Stimulated activated CD4-positive, alpha-beta T cell treated with anti-CD3 and anti-CD28 coated beads, TNF-alpha, amount 100 ng/mL, for 48 hours (primary cell): ENCODE measurements around the gene NBAS.
"Not testable (repeated sequence)": the region's sequence is repeated elsewhere in the genome, so short reads cannot be mapped to it uniquely, and the experiment has no call there.

Source experiments
- DNase-seq, 3 donors: peaks; one replicate each; pipeline ENCODE4 v3.0.0-alpha.2; 2020; ENCODE audit warnings: low read depth in 3 of 3

Gene NBAS

DNA sequence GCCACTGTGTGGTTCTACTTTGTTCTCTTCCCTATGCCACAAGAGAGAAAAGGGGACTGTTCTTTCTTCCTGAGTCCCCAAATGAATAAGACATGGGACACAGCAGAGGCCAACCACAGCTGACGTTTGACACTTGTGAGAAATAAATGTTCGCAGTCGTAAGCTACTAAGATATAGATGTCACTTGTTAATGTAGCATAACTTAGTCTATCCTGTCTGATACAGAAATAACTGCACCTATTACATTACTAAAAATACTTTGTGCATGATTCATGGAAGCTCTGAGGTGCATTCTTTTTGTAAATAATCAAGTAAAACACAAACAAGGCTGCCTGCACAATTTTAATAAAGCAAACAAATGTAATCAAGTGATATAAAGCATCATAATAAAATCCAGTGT lies 148.8 kb downstream of the NBAS start:
- no peak for DNase-seq

GRCh38 chr2:15410884-15411283 lies 150.2 kb downstream of the NBAS start:
- DNase-seq: no peak

- DNase-seq: no peak
Observed at GRCh38 chr2:15408759-15409158, 152.4 kb downstream of the NBAS start.

GRCh38 chr2:15407666-15408065 lies 153.5 kb downstream of the NBAS start:
- no peak for DNase-seq

- not testable (repeated sequence) for DNase-seq
Observed at GRCh38 chr2:15404511-15404910, 156.6 kb downstream of the NBAS start.

DNA sequence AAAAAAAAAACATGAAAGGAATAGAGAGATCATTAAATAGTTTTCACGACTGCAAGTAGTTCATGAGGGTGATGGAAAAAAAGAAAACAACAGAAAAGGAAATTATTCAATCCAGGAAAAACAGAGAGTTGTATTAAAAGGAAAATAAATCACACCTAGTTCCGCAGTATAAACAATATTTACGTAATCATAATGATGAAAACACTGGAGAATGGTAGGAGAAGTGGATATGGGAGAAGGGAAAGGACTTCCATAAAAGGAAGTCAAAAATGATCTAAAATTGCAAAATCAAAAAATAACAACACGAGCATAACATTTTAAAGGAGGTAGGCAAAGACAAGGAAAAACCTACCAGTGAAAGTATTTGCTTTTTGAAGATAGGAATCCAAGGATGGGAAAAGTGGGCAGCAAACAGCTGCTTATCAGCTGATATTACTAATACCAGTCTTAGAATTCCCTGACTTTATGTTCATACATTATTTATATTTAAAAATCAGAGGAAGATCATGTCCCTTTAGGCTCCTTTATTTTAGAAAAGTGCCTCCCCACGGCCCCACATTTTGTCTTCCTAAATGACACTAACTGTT lies 160.8 kb downstream of the NBAS start:
- no peak for DNase-seq

- DNase-seq: no peak
Observed at GRCh38 chr2:15399241-15399640, 161.9 kb downstream of the NBAS start.

GRCh38 chr2:15391751-15392150 lies 169.4 kb downstream of the NBAS start:
- no peak for DNase-seq

GRCh38 chr2:15389895-15390294 lies 171.2 kb downstream of the NBAS start:
- no peak for DNase-seq

DNA sequence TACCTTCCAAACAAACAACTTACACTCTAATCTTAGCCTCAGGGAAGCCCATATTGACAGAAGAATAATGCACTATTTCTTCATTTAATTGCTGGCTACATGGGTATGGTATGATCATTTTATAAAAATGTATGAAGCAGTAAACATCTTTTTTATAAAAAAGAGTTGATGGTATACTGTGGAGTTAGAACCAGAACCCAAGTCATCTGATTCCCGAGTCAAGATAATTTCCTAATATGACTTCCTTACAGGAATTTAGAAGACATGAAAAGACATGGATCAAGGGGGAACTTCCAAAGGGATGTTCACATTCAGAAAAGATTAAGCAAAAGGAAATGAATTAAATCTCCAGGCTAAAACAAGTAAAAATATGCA lies 171.8 kb downstream of the NBAS start:
- DNase-seq: no peak

- no peak for DNase-seq
Observed at GRCh38 chr2:15388406-15389325, 172.5 kb downstream of the NBAS start.

DNA sequence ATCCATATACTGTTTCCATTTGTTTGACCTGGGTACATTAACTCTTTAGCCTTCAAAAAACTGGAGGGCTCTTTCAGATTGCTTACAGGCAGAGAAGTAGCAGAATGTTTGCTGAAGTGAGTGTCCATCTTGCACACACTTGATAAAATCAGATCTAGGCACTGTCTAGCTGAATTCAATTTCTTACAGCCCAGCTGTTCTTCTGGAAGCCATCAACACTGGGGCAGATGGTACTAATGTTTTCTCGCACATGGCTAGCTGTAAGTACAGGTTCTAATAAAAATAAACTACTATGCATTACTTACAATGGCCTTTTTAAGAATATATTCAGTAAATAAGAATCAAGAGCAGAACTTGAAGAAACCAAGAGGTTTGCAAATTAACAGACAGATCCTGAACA lies 175.9 kb downstream of the NBAS start:
- DNase-seq: no peak

DNA sequence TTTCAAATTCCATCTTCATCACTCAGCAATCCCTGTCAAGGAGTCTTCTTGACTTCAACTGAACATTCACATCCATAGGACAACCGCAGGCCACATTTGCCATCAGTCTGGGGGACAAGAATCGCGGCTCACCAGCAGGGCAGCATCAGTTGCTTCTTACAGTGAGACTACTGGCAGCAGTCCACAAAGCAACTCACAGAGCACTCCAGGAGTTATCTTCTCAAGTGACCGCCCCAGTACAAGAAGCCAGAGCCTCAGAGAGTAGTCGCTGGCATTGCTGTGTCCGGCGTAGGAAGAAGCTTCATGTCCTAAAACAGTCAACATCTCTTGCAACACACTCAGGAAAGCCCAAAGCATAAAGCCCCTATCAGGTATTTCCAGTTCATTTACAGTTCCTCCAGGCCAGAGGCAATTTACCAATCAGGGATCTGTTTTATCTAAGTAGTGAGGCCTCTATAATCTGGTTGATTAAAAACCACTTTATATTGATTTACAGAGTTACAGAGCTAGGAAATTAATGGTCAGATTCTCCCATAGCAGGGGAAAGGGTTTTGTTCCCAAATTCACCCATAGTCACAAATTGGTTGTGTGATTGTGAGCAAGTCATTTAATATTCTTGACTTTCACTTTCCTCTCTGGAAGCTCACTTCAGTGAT lies 177.3 kb downstream of the NBAS start:
- DNase-seq: no peak

- DNase-seq: no peak
Observed at GRCh38 chr2:15378148-15378908, 182.8 kb downstream of the NBAS start.

GRCh38 chr2:15377202-15377601 lies 183.9 kb downstream of the NBAS start:
- DNase-seq: no peak

DNA sequence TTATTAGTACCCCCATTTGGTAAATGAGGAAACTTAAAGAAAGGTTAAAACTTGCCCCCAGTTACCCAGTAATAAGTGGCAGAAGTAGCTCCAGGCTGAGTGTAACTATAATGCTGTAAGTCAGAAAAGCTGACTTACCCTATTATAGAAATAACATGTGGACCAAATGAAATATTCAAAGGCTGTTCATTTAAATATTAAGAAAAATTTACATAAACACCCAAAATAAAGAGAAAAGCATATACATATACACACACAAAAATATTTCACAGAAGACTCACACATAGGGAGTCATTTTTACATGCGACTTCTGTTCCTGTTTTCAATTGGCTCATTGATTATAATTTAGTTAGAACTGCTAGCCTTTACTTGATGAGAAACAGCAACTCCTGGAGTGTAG lies 189.1 kb downstream of the NBAS start:
- DNase-seq: no peak

GRCh38 chr2:15369129-15369528 lies 192.0 kb downstream of the NBAS start:
- no peak for DNase-seq

- DNase-seq: no peak
Observed at GRCh38 chr2:15367715-15368114, 193.4 kb downstream of the NBAS start.

- no peak for DNase-seq
Observed at GRCh38 chr2:15367205-15367604, 193.9 kb downstream of the NBAS start.

- DNase-seq: no peak
Observed at GRCh38 chr2:15365411-15365810, 195.7 kb downstream of the NBAS start.

DNA sequence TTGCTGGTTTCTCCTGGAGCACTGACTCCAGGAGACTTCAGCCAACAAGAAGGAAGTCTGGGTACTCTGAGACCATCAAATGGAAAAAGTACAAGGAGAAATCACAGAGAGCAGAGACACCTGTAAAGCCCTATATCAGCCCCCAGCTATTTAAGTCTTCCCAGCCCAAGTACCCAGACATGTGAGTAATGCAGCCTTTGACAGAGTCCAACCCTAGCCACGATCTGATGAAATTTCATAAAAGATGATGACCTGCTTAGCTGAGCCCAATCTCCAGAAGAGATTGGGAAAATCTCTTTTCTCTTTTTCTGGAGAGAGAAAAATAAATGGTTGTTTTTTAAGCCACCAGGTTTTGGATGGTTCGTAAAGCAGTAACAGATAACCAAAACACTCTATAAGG lies 196.6 kb downstream of the NBAS start:
- no peak for DNase-seq

DNA sequence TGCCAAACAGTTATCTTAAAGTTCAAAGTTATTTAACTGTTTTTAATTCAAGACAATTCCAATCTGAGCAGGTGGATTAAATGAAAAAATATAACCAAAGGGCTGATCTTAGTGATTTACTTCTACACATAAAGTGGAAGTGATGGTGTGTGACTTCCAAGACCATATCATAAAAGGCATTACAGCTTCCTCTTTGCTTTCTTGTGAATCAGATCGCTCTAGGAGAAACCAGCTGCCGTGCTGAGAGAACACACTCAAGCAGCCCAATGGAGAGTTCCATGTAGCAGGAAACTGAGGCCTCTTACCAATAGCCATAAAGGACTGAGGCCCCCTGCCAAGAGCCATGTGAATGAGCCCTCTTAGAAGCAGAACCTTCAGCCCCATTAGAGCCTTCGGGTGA lies 197.4 kb downstream of the NBAS start:
- DNase-seq: no peak
